Upper lobe of left lung (tissue), 4 donors: ENCODE measurements around the gene MED31.

Experiments used
- POLR2A ChIP-seq, 4 donors: fragments of 450-650 bp; IDR thresholded peaks; one replicate each; pipeline ENCODE4 v1.5.1; 2016 to 2017; ENCODE audit warnings: antibody characterized with exemption in 4 of 4, mild to moderate bottlenecking in 2 of 4
- TF ChIP-seq, protein P1 (sequence below), 6 experiments: fragments of 450-650 bp in 4 of 6; fragments of 200-600 bp in 2 of 6; sonication (generic) in 2 of 6; IDR thresholded peaks; one replicate each; pipeline ENCODE4 v1.5.1; 2016 to 2019; ENCODE audit warnings: antibody characterized with exemption in 6 of 6

DNA sequence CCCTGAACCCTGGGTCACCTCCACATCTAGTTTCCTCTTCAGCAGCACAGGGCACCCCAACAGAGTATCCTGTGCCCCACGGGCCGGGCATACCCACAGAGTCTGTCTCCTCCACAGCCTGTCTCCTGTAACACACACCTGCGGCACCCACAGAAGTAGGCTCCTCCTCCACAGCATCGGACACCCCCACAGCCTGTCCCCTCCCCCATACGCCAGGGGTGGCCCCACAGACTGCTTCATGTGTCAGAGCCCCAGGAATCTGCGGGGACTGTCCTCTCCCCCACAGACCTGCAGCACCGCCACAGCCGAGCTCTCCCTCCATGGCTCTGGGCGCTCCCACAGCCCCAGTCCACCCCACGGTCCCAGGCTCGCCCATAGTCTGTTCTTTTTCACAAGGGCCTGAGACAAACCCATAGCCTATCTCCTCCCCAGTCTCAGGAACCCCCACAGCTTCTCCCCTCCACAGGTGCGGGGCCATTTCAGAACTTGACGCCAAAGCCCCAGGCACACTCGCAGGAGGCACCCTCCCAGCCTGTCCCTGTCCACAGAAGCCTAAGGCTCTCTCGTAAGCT, 12.3 kb downstream of the MED31 start:
- no peak for TF ChIP-seq POLR2A (IDR thresholded peaks at IDR 0.05)
- TF ChIP-seq, protein P1, sequence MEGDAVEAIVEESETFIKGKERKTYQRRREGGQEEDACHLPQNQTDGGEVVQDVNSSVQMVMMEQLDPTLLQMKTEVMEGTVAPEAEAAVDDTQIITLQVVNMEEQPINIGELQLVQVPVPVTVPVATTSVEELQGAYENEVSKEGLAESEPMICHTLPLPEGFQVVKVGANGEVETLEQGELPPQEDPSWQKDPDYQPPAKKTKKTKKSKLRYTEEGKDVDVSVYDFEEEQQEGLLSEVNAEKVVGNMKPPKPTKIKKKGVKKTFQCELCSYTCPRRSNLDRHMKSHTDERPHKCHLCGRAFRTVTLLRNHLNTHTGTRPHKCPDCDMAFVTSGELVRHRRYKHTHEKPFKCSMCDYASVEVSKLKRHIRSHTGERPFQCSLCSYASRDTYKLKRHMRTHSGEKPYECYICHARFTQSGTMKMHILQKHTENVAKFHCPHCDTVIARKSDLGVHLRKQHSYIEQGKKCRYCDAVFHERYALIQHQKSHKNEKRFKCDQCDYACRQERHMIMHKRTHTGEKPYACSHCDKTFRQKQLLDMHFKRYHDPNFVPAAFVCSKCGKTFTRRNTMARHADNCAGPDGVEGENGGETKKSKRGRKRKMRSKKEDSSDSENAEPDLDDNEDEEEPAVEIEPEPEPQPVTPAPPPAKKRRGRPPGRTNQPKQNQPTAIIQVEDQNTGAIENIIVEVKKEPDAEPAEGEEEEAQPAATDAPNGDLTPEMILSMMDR (IDR thresholded peaks at IDR 0.05) = no peak
